Measurements from ENCODE around the gene ZBED1.
"Not testable (repeated sequence)": the region's sequence is repeated elsewhere in the genome, so short reads cannot be mapped to it uniquely, and the experiment has no call there.

Gene ZBED1

GRCh38 chrX:2500803-2501558 lies at the start of gene ZBED1, which contains the start of gene DHRSX:
TSS of gene ZBED1 (minus strand) at chrX:2500976. CDS start at chrX:2490719, 10,257 bp downstream.
TSS of gene DHRSX (minus strand) at chrX:2500976. CDS start at chrX:2500925, 51 bp downstream.
- DNase-seq (ENCODE audit: low read depth) = no peak

- DNase-seq (ENCODE audit: low read depth) = no peak
Observed at GRCh38 chrX:2549876-2550275, 49.1 kb upstream of the ZBED1 start.

GRCh38 chrX:2548711-2549423 lies 48.1 kb upstream of the ZBED1 start:
- DNase-seq (ENCODE audit: low read depth) = no peak

GRCh38 chrX:2547736-2548135 lies 47.0 kb upstream of the ZBED1 start:
- no peak for DNase-seq (ENCODE audit: low read depth)

GRCh38 chrX:2546496-2546895 lies 45.7 kb upstream of the ZBED1 start:
- DNase-seq (ENCODE audit: low read depth) = no peak

- no peak for DNase-seq (ENCODE audit: low read depth)
Observed at GRCh38 chrX:2545144-2545543, 44.4 kb upstream of the ZBED1 start.

- DNase-seq (ENCODE audit: low read depth) = no peak
Observed at GRCh38 chrX:2542826-2543521, 42.2 kb upstream of the ZBED1 start.

- no peak for DNase-seq (ENCODE audit: low read depth)
Observed at GRCh38 chrX:2541603-2542002, 40.8 kb upstream of the ZBED1 start.

- DNase-seq (ENCODE audit: low read depth) = no peak
Observed at GRCh38 chrX:2540426-2540947, 39.7 kb upstream of the ZBED1 start.

- no peak for DNase-seq (ENCODE audit: low read depth)
Observed at GRCh38 chrX:2539586-2539985, 38.8 kb upstream of the ZBED1 start.

- DNase-seq (ENCODE audit: low read depth) = no peak
Observed at GRCh38 chrX:2538031-2538757, 37.4 kb upstream of the ZBED1 start.

- DNase-seq (ENCODE audit: low read depth) = no peak
Observed at GRCh38 chrX:2536974-2537373, 36.2 kb upstream of the ZBED1 start.

- DNase-seq (ENCODE audit: low read depth) = no peak
Observed at GRCh38 chrX:2536141-2536540, 35.4 kb upstream of the ZBED1 start.

- DNase-seq (ENCODE audit: low read depth) = not testable (repeated sequence)
Observed at GRCh38 chrX:2534261-2535021, 33.7 kb upstream of the ZBED1 start.

- DNase-seq (ENCODE audit: low read depth) = no peak
Observed at GRCh38 chrX:2533424-2533823, 32.6 kb upstream of the ZBED1 start.

- DNase-seq (ENCODE audit: low read depth) = no peak
Observed at GRCh38 chrX:2526390-2526789, 25.6 kb upstream of the ZBED1 start.

- no peak for DNase-seq (ENCODE audit: low read depth)
Observed at GRCh38 chrX:2523911-2524310, 23.1 kb upstream of the ZBED1 start.

GRCh38 chrX:2521927-2522386 lies 21.2 kb upstream of the ZBED1 start:
- no peak for DNase-seq (ENCODE audit: low read depth)

- DNase-seq (ENCODE audit: low read depth) = no peak
Observed at GRCh38 chrX:2521092-2521926, 20.5 kb upstream of the ZBED1 start.

- DNase-seq (ENCODE audit: low read depth) = no peak
Observed at GRCh38 chrX:2520539-2520938, 19.8 kb upstream of the ZBED1 start.

Measured in stimulated activated CD4-positive, alpha-beta T cell treated with anti-CD3 and anti-CD28 coated beads, Interleukin-2, amount 100 ng/mL, for 4 hours (primary cell).